HG03565 (cell line): ENCODE results near the gene SMC1A.
"Not testable (repeated sequence)": the region's sequence is repeated elsewhere in the genome, so short reads cannot be mapped to it uniquely, and the experiment has no call there.

Experiments used
- ATAC-seq: cut with Tn5 transposase; IDR thresholded peaks from one replicate; pipeline ENCODE4 v1.9.1; 2021; ENCODE audit warnings: mild to moderate bottlenecking, moderate library complexity; ENCODE audit not compliant: unreplicated experiment

The SMC1A gene

GRCh38 chrX:53422861-53423306 lies 430 bp upstream of the SMC1A start, which contains the start of gene RIBC1:
Gene RIBC1, plus strand, starts transcription at chrX:53422873. Its CDS starts 3,404 bp downstream, at chrX:53426277.
- no peak for ATAC-seq

GRCh38 chrX:53421772-53422085 lies 725 bp downstream of the SMC1A start:
- no peak for ATAC-seq

- no peak for ATAC-seq
Measured at GRCh38 chrX:53421125-53421524, 1.3 kb downstream of the SMC1A start.

DNA sequence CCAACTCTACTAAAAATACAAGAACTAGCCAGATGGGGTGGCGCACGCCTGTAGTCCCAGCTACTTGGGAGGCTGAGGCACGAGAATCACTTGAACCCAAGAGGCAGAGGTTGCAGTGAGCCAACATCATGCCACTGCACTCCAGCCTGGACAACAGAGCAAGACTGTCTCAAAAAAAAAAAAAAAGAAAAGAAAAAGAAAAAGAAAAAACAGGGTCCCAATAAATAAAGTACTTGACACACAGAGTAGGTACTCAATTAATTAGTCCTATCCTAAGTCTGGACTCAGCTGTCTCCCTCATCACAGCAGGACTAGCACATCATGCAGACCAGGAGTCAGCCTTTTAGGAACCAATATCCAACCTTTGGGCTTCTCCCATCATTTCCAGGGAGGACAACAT lies 2.1 kb downstream of the SMC1A start:
- not testable (repeated sequence) for ATAC-seq

GRCh38 chrX:53412446-53412845 lies 10.0 kb downstream of the SMC1A start:
- ATAC-seq, result no peak

- no peak for ATAC-seq
Measured at GRCh38 chrX:53403535-53403934, 18.9 kb downstream of the SMC1A start.

- ATAC-seq, result no peak
Measured at GRCh38 chrX:53398216-53398615, 24.2 kb downstream of the SMC1A start.

GRCh38 chrX:53395605-53396298 lies 26.7 kb downstream of the SMC1A start:
- ATAC-seq, result no peak

DNA sequence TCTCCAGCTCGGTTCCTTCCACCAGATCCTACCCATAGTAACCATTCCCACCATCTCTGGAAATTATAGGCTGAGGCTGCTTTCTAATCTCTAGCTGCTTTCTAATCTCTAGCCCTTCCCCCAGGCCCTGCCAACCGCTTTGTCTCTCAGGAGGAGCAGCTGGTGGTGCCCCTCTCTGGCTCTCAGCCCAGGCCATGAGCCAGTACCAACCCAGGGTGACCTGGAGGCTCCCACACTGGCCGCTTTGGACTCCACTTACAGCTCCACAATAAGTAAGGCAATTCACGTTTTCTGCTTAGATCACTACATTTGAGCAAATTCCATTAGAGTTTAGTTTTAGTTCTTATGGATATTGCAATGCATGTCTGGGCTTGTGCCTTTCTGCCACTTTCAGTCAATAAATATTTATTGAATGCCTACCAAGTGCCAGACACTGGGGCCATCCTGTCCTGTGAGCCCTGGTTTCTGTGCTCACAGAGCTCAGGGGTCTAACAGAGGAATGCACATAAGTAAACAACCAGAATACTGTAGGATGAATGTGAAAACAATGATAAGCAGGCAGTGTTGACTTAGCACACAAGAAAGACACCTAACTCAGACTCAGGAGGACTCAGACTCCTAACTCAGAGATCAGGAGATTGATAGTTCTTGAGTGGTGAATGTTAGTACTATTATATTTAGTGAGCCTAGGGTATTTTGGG lies 38.9 kb downstream of the SMC1A start:
- no peak for ATAC-seq

DNA sequence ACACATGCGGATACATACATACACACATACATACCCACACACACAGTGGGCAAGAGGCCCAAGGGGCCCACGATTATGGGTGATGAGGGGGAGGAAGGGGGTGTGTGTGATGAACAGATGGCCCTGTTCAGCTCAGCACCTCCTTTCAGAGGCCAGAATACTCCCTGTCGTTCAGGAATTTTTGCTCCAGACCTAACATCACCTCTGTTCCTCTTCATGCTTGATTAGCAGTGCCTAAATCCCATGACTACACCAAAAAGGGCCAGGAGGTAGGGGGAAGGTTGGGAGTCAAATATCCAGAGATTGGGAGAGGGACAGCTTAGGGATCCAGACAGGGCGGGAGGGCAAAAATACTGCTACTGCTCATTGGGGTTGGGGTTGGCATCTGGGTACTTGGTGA lies 42.7 kb downstream of the SMC1A start:
- no peak for ATAC-seq

GRCh38 chrX:53379008-53379710 lies 43.3 kb downstream of the SMC1A start:
- ATAC-seq, result no peak

DNA sequence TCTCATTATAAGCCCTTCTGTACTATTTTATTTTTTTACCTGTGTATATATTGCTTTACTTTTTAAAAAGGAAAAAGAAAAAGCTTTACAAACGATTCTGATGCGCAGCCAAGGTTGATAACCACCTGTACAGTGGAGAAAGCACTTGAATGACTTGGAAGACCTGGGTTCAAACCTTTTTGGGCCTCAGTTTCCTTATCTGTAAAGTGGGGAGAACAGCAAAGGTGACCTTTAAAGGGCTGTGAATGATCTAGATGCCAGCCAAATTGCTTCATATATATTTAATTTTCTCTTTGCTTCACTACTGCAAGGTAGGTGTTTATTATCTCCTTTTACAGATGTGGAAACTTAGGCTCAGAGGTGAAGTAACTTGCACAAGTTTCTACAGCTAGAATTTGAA lies 45.0 kb downstream of the SMC1A start:
- ATAC-seq, result no peak

- no peak for ATAC-seq
Measured at GRCh38 chrX:53376888-53377287, 45.6 kb downstream of the SMC1A start.

GRCh38 chrX:53374923-53375322 lies 47.5 kb downstream of the SMC1A start:
- no peak for ATAC-seq

- ATAC-seq, result no peak
Measured at GRCh38 chrX:53374222-53374820, 48.1 kb downstream of the SMC1A start.

- ATAC-seq, result no peak
Measured at GRCh38 chrX:53373307-53373706, 49.1 kb downstream of the SMC1A start.

- not testable (repeated sequence) for ATAC-seq
Measured at GRCh38 chrX:53366454-53366853, 56.0 kb downstream of the SMC1A start.

- ATAC-seq, result no peak
Measured at GRCh38 chrX:53362449-53362848, 60.0 kb downstream of the SMC1A start.

- ATAC-seq, result no peak
Measured at GRCh38 chrX:53357799-53358530, 64.5 kb downstream of the SMC1A start.

GRCh38 chrX:53356186-53356585 lies 66.3 kb downstream of the SMC1A start:
- ATAC-seq, result no peak

- no peak for ATAC-seq
Measured at GRCh38 chrX:53354669-53355068, 67.8 kb downstream of the SMC1A start.
